IMR-90 (cell line): ENCODE results near the gene ETV6. TPM values are rescaled to one million over a fixed set of nuclear protein-coding genes. Genes with fewer than 3 reads are reported as not detected.

Source experiments
- ATAC-seq: fragments of 200-7000 bp; cut with Tn5 transposase; 2 replicates; pipeline ENCODE4 v1.9.1; 2020; ENCODE audit warnings: low read depth, mild to moderate bottlenecking, moderate library complexity
- BruUV-seq: library from RNA; stranded (reverse); fragments of 400-500 nt; replicated peaks from 2 replicates; lab custom pipeline; 2021; lab: Mats Ljungman, UMichigan
- CTCF ChIA-PET: fragments of 300-600 bp; formaldehyde crosslinking; extraction: SDS; loops from one replicate; lab custom pipeline; 2021; ENCODE audit warnings: antibody characterized with exemption; lab: Yijun Ruan, JAX
- POLR2A ChIA-PET: fragments of 300-600 bp; sonication (Branson Sonifier 250); formaldehyde crosslinking; loops from one replicate; lab custom pipeline; 2022; ENCODE audit warnings: antibody characterized with exemption; ENCODE audit not compliant: unreplicated experiment; lab: Charles Lee
- DNase-seq: peaks from one replicate; pipeline ENCODE4 v3.0.0; 2013
- H2AFZ ChIP-seq: replicated peaks from 2 replicates; pipeline ENCODE3; 2013; ENCODE audit warnings: low read length, mild to moderate bottlenecking; ENCODE audit not compliant: poor library complexity
- H2AK5ac ChIP-seq: 2 replicates; pipeline ENCODE4 v1.6.1; 2013; ENCODE audit warnings: low read depth, low read length, inconsistent platforms
- H2AK9ac ChIP-seq: replicated peaks from 2 replicates; pipeline ENCODE3; 2013; ENCODE audit warnings: mild to moderate bottlenecking, low read depth, low read length, moderate library complexity; ENCODE audit not compliant: poor library complexity
- H2BK120ac ChIP-seq: 2 replicates; pipeline ENCODE4 v1.6.1; 2013; ENCODE audit warnings: low read depth, low read length, inconsistent platforms
- H2BK15ac ChIP-seq: 3 replicates; pipeline ENCODE4 v1.6.1; 2013; ENCODE audit warnings: low read depth, low read length, inconsistent platforms
- H2BK20ac ChIP-seq: 2 replicates; pipeline ENCODE4 v1.6.1; 2013; ENCODE audit warnings: low read depth, mild to moderate bottlenecking, inconsistent platforms, low read length, moderate library complexity
- H2BK5ac ChIP-seq: 2 replicates; pipeline ENCODE4 v1.6.1; 2013; ENCODE audit warnings: mild to moderate bottlenecking, low read depth, low read length, inconsistent platforms; ENCODE audit not compliant: poor library complexity, severe bottlenecking
- H3K14ac ChIP-seq: replicated peaks from 2 replicates; pipeline ENCODE4 v1.6.1; 2013; ENCODE audit warnings: low read depth, low read length, inconsistent platforms
- H3K18ac ChIP-seq: 2 replicates; pipeline ENCODE4 v1.6.1; 2013; ENCODE audit warnings: low read depth, low read length, control low read depth
- H3K23ac ChIP-seq: 2 replicates; pipeline ENCODE4 v1.6.1; 2013; ENCODE audit warnings: low read depth, low read length, inconsistent platforms
- H3K27ac ChIP-seq: 2 replicates; pipeline ENCODE4 v1.5.1; 2013; ENCODE audit warnings: mild to moderate bottlenecking, control low read depth, low read length; ENCODE audit not compliant: insufficient read depth
- H3K27me3 ChIP-seq: 2 replicates; pipeline ENCODE4 v1.6.1; 2013; ENCODE audit warnings: low read length; ENCODE audit not compliant: control insufficient read depth, insufficient read depth
- H3K36me3 ChIP-seq: 2 replicates; pipeline ENCODE4 v1.6.1; 2013; ENCODE audit warnings: low read length, mixed read lengths; ENCODE audit not compliant: control insufficient read depth, insufficient read depth
- H3K4ac ChIP-seq: 2 replicates; pipeline ENCODE4 v1.6.1; 2013; ENCODE audit warnings: low read depth, low read length, inconsistent platforms
- H3K4me1 ChIP-seq: 2 replicates; pipeline ENCODE4 v1.6.1; 2013; ENCODE audit warnings: low read length, mixed read lengths; ENCODE audit not compliant: control insufficient read depth, insufficient read depth
- H3K4me2 ChIP-seq: 2 replicates; pipeline ENCODE4 v1.6.1; 2013; ENCODE audit warnings: low read depth, mild to moderate bottlenecking, control low read depth, low read length, moderate library complexity
- H3K4me3 ChIP-seq: 2 replicates; pipeline ENCODE4 v1.5.1; 2013; ENCODE audit warnings: low read depth, mild to moderate bottlenecking, control low read depth, low read length, moderate library complexity; ENCODE audit not compliant: insufficient read depth
- H3K56ac ChIP-seq: 2 replicates; pipeline ENCODE4 v1.6.1; 2013; ENCODE audit warnings: low read length, inconsistent platforms; ENCODE audit not compliant: insufficient read depth; ENCODE audit errors: extremely low read depth
- H3K79me1 ChIP-seq, 2 experiments: 2 replicates each; pipeline ENCODE4 v1.6.1; 2013; ENCODE audit warnings: low read length in 2 of 2, inconsistent platforms in 1 of 2, low read depth in 1 of 2
- H3K9ac ChIP-seq: 2 replicates; pipeline ENCODE4 v1.6.1; 2013; ENCODE audit warnings: low read depth, low read length, control low read depth
- H3K9me1 ChIP-seq: 2 replicates; pipeline ENCODE4 v1.6.1; 2013; ENCODE audit warnings: low read length, inconsistent platforms; ENCODE audit not compliant: insufficient read depth
- H3K9me3 ChIP-seq: 2 replicates; pipeline ENCODE4 v1.6.1; 2013; ENCODE audit warnings: low read length; ENCODE audit not compliant: control insufficient read depth, insufficient read depth
- H4K20me1 ChIP-seq: 2 replicates; pipeline ENCODE4 v1.6.1; 2013; ENCODE audit warnings: low read length, inconsistent platforms; ENCODE audit not compliant: insufficient read depth
- H4K5ac ChIP-seq: 2 replicates; pipeline ENCODE4 v1.6.1; 2013; ENCODE audit warnings: mild to moderate bottlenecking, low read depth, low read length, control low read depth
- H4K8ac ChIP-seq, 2 experiments: 2 replicates each; pipeline ENCODE4 v1.6.1; 2013; ENCODE audit warnings: low read depth in 2 of 2, low read length in 2 of 2, control low read depth in 1 of 2, inconsistent platforms in 1 of 2
- H4K91ac ChIP-seq: 2 replicates; pipeline ENCODE4 v1.6.1; 2013; ENCODE audit warnings: low read depth, low read length, inconsistent platforms; ENCODE audit not compliant: insufficient read depth
- ELK1 ChIP-seq: fragments of 150-350 bp; IDR thresholded peaks from 2 replicates; pipeline ENCODE4 v1.6.1; 2016; ENCODE audit warnings: low read depth, mild to moderate bottlenecking, low read length, moderate library complexity, borderline replicate concordance
- MAZ ChIP-seq: IDR thresholded peaks from 2 replicates; pipeline ENCODE4 v1.6.1; 2012; ENCODE audit warnings: low read depth, mild to moderate bottlenecking, low read length, improper control_type of control experiment, moderate library complexity, borderline replicate concordance
- MXI1 ChIP-seq: IDR thresholded peaks from 2 replicates; pipeline ENCODE4 v1.6.1; 2012; ENCODE audit warnings: low read depth, mild to moderate bottlenecking, low read length, moderate library complexity, borderline replicate concordance
- RCOR1 ChIP-seq: IDR thresholded peaks from 2 replicates; pipeline ENCODE4 v1.6.1; 2012; ENCODE audit warnings: mild to moderate bottlenecking, low read length, improper control_type of control experiment; ENCODE audit not compliant: insufficient replicate concordance
- RFX5 ChIP-seq: IDR thresholded peaks from 2 replicates; pipeline ENCODE4 v1.8.0; 2012; ENCODE audit warnings: low read depth, mild to moderate bottlenecking, low read length, moderate library complexity
- WGBS, 2 experiments: methylation state at CpG; one replicate each; pipeline versions ENCODE4 v1.1.5 to v1.1.7; 2013; ENCODE audit warnings: missing lambda C conversion rate in 2 of 2; ENCODE audit not compliant: insufficient read length in 1 of 2; ENCODE audit errors: extremely low coverage in 2 of 2; 5-methylcytosine and 5-hydroxymethylcytosine counted together
- dilution Hi-C: fragments of 300-500 bp; cut with HindIII; formaldehyde crosslinking; loops from one replicate; pipeline ENCODE4 v1.14.3; 2018; ENCODE audit warnings: low sequenced_read_pairs; ENCODE audit not compliant: unreplicated experiment
- in situ Hi-C: fragments of 300-500 bp; cut with MboI; formaldehyde crosslinking; loops from 3 replicates; pipeline ENCODE4 v1.14.3; 2019; ENCODE audit warnings: low sequenced_read_pairs, inconsistent platforms, mixed read lengths
- intact Hi-C: fragments of 100-400 bp; cut with micrococcal nuclease; formaldehyde crosslinking; loops from 2 replicates; pipeline ENCODE4 v1.10.0; 2022
- polyA plus RNA-seq, 3 experiments: library from polyadenylated mRNA; depleted of rRNA; stranded (reverse); fragments of >200 nt; gene quantifications; 2 replicates each; pipeline ENCODE4 v1.2.3, GENCODE V29; 2012; ENCODE audit warnings: low replicate concordance in 1 of 3
- total RNA-seq: library from RNA; depleted of rRNA; stranded (reverse); fragments of >200 nt; gene quantifications from 2 replicates; pipeline ENCODE4 v1.2.3, GENCODE V29; 2012

ETV6 gene
- total and polyA plus RNA-seq, 2 of the 4 experiments (the other 2 are of a cell fraction), result 8.4 to 9.9 TPM

GRCh38 chr12:11776316-11776715, 126.8 kb downstream of the ETV6 start:
- DNase-seq (no peak), ATAC-seq (no peak)
- Histone ChIP-seq H3K23ac (no peak overlapping the region), H4K8ac (no peak overlapping the region), H3K56ac (no peak overlapping the region), H3K9me1 (peaks cover 20% of the 10 kb centered on the region), H3K4me1 (peaks cover 12% of the 10 kb centered on the region; the same call in 1 of the 2 replicates), H3K27ac (no peak overlapping the region), H3K4me2 (no peak overlapping the region), H4K5ac (no peak overlapping the region), H2AFZ (no peak overlapping the region), H4K91ac (no peak overlapping the region), H3K36me3 (0 out of 2 replicates have a peak, but pooled peaks cover 6% of the 10 kb centered on the region), H2BK20ac (no peak overlapping the region), H2AK5ac (no peak overlapping the region), H3K4ac (no peak overlapping the region), H3K14ac (no peak overlapping the region), H4K20me1 (no peaks in the 10 kb centered on the region), H3K9me3 (no peaks in the 10 kb centered on the region), H3K4me3 (no peak overlapping the region), H3K9ac (no peak overlapping the region), H3K27me3 (no peaks in the 10 kb centered on the region), H2BK15ac (no peak overlapping the region), H3K79me1 (peaks cover 36 to 71% of the 10 kb centered on the region in 2 experiments), H3K18ac (no peak overlapping the region), H2BK120ac (no peak overlapping the region), H2BK5ac (no peak overlapping the region), H2AK9ac (no peak overlapping the region)
- ChIA-PET POLR2A (no interaction called here), CTCF (interaction anchor here (0.7 kb wide), 1 partner anchor 73 kb away, joined by 3 read pairs; no protein-coding TSS in a partner anchor)
- WGBS, 2 experiments, result no CpG with 5 or more reads among the region's 3 CpGs
- dilution Hi-C loops, result no loop called here
- TF ChIP-seq RCOR1, result no peak
- no peak for TF ChIP-seq ELK1
- no peak for TF ChIP-seq RFX5
- no peak for TF ChIP-seq MXI1
- TF ChIP-seq MAZ, result no peak
- in situ Hi-C loops, result no loop called here
- intact Hi-C loops, result no loop called here
- BruUV-seq, result no TSS peak
